GM23338 (cell line): ENCODE data around the gene GTPBP1. TPM values are rescaled to one million over a fixed set of nuclear protein-coding genes. Genes with fewer than 3 reads are reported as not detected.

Experiments used
- ATAC-seq: fragments of 200-7000 bp; cut with Tn5 transposase; 3 replicates; pipeline ENCODE4 v1.9.1; 2020
- DNase-seq: peaks from one replicate; pipeline ENCODE4 v3.0.0-alpha.2; 2015; ENCODE audit warnings: low spot score
- H2AFZ ChIP-seq: fragments of 200-600 bp; sonication (generic); 2 replicates; pipeline ENCODE4 v1.8.0; 2016; ENCODE audit warnings: antibody characterized with exemption, mild to moderate bottlenecking, moderate library complexity
- H3F3A ChIP-seq: fragments of 200-600 bp; sonication (generic); replicated peaks from 2 replicates; pipeline ENCODE4 v1.8.0; 2017; ENCODE audit warnings: antibody characterized with exemption, mixed run types, low read depth
- H3K27ac ChIP-seq: fragments of 200-600 bp; sonication (generic); 2 replicates; pipeline ENCODE4 v1.6.1; 2016; ENCODE audit warnings: low read depth
- H3K27me3 ChIP-seq: fragments of 200-600 bp; sonication (generic); 2 replicates; pipeline ENCODE4 v1.8.0; 2016; ENCODE audit warnings: mild to moderate bottlenecking, mixed run types, moderate library complexity; ENCODE audit not compliant: insufficient read depth
- H3K36me3 ChIP-seq: fragments of 200-600 bp; sonication (generic); 2 replicates; pipeline ENCODE4 v1.8.0; 2016; ENCODE audit warnings: mild to moderate bottlenecking; ENCODE audit not compliant: insufficient read depth
- H3K4me1 ChIP-seq: fragments of 200-600 bp; sonication (generic); 2 replicates; pipeline ENCODE4 v1.8.0; 2016; ENCODE audit warnings: mild to moderate bottlenecking, moderate library complexity; ENCODE audit not compliant: insufficient read depth
- H3K4me2 ChIP-seq: fragments of 200-600 bp; sonication (generic); 2 replicates; pipeline ENCODE4 v1.7.1; 2017; ENCODE audit warnings: mixed run types
- H3K4me3 ChIP-seq: fragments of 200-600 bp; sonication (generic); 2 replicates; pipeline ENCODE4 v1.6.1; 2016; ENCODE audit warnings: mixed run types
- H3K79me2 ChIP-seq: fragments of 200-600 bp; sonication (generic); replicated peaks from 2 replicates; pipeline ENCODE4 v1.8.0; 2017; ENCODE audit warnings: mild to moderate bottlenecking; ENCODE audit not compliant: insufficient read depth
- H3K9me2 ChIP-seq: fragments of 200-600 bp; sonication (generic); 2 replicates; pipeline ENCODE4 v1.8.0; 2017; ENCODE audit not compliant: insufficient read depth
- H4K20me1 ChIP-seq: fragments of 200-600 bp; sonication (generic); replicated peaks from 2 replicates; pipeline ENCODE4 v1.8.0; 2017; ENCODE audit warnings: mild to moderate bottlenecking; ENCODE audit not compliant: insufficient read depth
- H3K27ac Mint-ChIP-seq: 2 replicates; pipeline ENCODE4 v1.8.0; 2020; ENCODE audit warnings: inconsistent platforms, mild to moderate bottlenecking, moderate library complexity, mixed read lengths
- H3K27me3 Mint-ChIP-seq: 3 replicates; pipeline ENCODE4 v1.8.0; 2022; ENCODE audit warnings: low read depth, mild to moderate bottlenecking, moderate library complexity, mixed read lengths, inconsistent platforms; ENCODE audit not compliant: insufficient read depth, poor library complexity
- H3K36me3 Mint-ChIP-seq: 3 replicates; pipeline ENCODE4 v1.8.0; 2021; ENCODE audit warnings: low read depth, mild to moderate bottlenecking, inconsistent platforms, moderate library complexity, mixed read lengths
- H3K4me1 Mint-ChIP-seq: 3 replicates; pipeline ENCODE4 v1.8.0; 2020; ENCODE audit warnings: mild to moderate bottlenecking, inconsistent platforms, mixed read lengths
- H3K4me3 Mint-ChIP-seq: 3 replicates; pipeline ENCODE4 v1.8.0; 2021; ENCODE audit warnings: moderate library complexity, mild to moderate bottlenecking, inconsistent platforms, mixed read lengths
- H3K9me3 Mint-ChIP-seq: 3 replicates; pipeline ENCODE4 v1.8.0; 2020; ENCODE audit warnings: moderate library complexity, mild to moderate bottlenecking, inconsistent platforms, mixed read lengths
- CREB1 ChIP-seq: fragments of 250-450 bp; sonication (Bioruptor Pico); IDR thresholded peaks from 2 replicates; pipeline ENCODE4 v1.5.0; 2020; ENCODE audit warnings: low read depth, mild to moderate bottlenecking, moderate library complexity
- CTCF ChIP-seq, 2 experiments: fragments of 200-600 bp in 1 of 2; sonication (generic) in 1 of 2; conservative IDR thresholded peaks; 2 replicates each; pipeline versions ENCODE4 v1.5.1 to v1.6.1; 2016 to 2017; ENCODE audit warnings: antibody characterized with exemption in 2 of 2, low read depth in 2 of 2, mild to moderate bottlenecking in 2 of 2, moderate library complexity in 1 of 2
- JUNB ChIP-seq: IDR thresholded peaks from one replicate; pipeline ENCODE4 v1.6.1; 2016; ENCODE audit warnings: antibody characterized with exemption; ENCODE audit not compliant: unreplicated experiment
- NANOG ChIP-seq: IDR thresholded peaks from 2 replicates; pipeline ENCODE4 v1.6.1; 2016; ENCODE audit warnings: antibody characterized with exemption, borderline replicate concordance
- POLR2AphosphoS5 ChIP-seq: IDR thresholded peaks from 2 replicates; pipeline ENCODE4 v1.6.1; 2016; ENCODE audit warnings: antibody characterized with exemption, low read depth
- polyA plus RNA-seq: library from polyadenylated mRNA; unstranded; fragments of >200 nt; fragmentation: Nextera tagmentation; extraction: Ambion mirVana; gene quantifications from 2 replicates; pipeline ENCODE4 v1.2.1, GENCODE V29; 2016
- total RNA-seq: library from RNA; depleted of rRNA; stranded (reverse); fragments of >200 nt; shearing (Covaris generic); gene quantifications from 2 replicates; pipeline ENCODE4 v1.2.3, GENCODE V29; 2014
- TF ChIP-seq, protein P1 (sequence below): IDR thresholded peaks from one replicate; pipeline ENCODE4 v1.6.1; 2018; ENCODE audit warnings: antibody characterized with exemption; ENCODE audit not compliant: unreplicated experiment
- TF ChIP-seq, protein P2 (sequence below): IDR thresholded peaks from 2 replicates; pipeline ENCODE4 v1.6.1; 2016; ENCODE audit warnings: antibody characterized with exemption

The GTPBP1 gene
- total and polyA plus RNA-seq, 2 experiments from 2014 or later = 27.2 to 88.4 TPM

GRCh38 chr22:38681582-38682335 is 24.0 kb upstream of the GTPBP1 start, which contains the start of gene TOMM22:
TOMM22 (plus strand) TSS chr22:38681957; CDS start chr22:38681979, 22 bp downstream.
- H3K27me3 ChIP-seq = no peaks in the 10 kb centered on the region
- H3K4me1 ChIP-seq = no peaks in the 10 kb centered on the region; the same call in 1 of the 2 replicates
- peak within 1 kb of the TSS; percentile 100 for H3K4me3 ChIP-seq
- H3K4me2 ChIP-seq = peak within 1 kb of the TSS; percentile 98
- H3K79me2 ChIP-seq = peaks cover 11% of the 10 kb centered on the region
- DNase-seq = peak; percentile 95
- peaks cover 2% of the 10 kb centered on the region; the same call in 1 of the 2 replicates for H4K20me1 ChIP-seq
- no peak within 1 kb of the TSS for H3K27ac ChIP-seq
- Mint-ChIP-seq H3K4me3 (peak within 1 kb of the TSS; percentile 99), H3K27ac (peak within 1 kb of the TSS; percentile 97), H3K4me1 (peaks cover 5% of the 10 kb centered on the region), H3K27me3 (peaks cover 13% of the 10 kb centered on the region), H3K9me3 (peaks cover 22% of the 10 kb centered on the region), H3K36me3 (peaks cover 48% of the 10 kb centered on the region)
- ATAC-seq = peak; percentile 99
- TF ChIP-seq CTCF (conservative IDR thresholded peaks at IDR 0.05; ENCODE audit: low read depth in 2 of 2) (peak; percentile 61 to 84), POLR2AphosphoS5 (peak; percentile 89), NANOG (no peak), CREB1 (CRISPR knock-in tag) (peak; percentile 52)
- TF ChIP-seq, protein P1, sequence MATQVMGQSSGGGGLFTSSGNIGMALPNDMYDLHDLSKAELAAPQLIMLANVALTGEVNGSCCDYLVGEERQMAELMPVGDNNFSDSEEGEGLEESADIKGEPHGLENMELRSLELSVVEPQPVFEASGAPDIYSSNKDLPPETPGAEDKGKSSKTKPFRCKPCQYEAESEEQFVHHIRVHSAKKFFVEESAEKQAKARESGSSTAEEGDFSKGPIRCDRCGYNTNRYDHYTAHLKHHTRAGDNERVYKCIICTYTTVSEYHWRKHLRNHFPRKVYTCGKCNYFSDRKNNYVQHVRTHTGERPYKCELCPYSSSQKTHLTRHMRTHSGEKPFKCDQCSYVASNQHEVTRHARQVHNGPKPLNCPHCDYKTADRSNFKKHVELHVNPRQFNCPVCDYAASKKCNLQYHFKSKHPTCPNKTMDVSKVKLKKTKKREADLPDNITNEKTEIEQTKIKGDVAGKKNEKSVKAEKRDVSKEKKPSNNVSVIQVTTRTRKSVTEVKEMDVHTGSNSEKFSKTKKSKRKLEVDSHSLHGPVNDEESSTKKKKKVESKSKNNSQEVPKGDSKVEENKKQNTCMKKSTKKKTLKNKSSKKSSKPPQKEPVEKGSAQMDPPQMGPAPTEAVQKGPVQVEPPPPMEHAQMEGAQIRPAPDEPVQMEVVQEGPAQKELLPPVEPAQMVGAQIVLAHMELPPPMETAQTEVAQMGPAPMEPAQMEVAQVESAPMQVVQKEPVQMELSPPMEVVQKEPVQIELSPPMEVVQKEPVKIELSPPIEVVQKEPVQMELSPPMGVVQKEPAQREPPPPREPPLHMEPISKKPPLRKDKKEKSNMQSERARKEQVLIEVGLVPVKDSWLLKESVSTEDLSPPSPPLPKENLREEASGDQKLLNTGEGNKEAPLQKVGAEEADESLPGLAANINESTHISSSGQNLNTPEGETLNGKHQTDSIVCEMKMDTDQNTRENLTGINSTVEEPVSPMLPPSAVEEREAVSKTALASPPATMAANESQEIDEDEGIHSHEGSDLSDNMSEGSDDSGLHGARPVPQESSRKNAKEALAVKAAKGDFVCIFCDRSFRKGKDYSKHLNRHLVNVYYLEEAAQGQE = peak; percentile 32
- TF ChIP-seq, protein P2, sequence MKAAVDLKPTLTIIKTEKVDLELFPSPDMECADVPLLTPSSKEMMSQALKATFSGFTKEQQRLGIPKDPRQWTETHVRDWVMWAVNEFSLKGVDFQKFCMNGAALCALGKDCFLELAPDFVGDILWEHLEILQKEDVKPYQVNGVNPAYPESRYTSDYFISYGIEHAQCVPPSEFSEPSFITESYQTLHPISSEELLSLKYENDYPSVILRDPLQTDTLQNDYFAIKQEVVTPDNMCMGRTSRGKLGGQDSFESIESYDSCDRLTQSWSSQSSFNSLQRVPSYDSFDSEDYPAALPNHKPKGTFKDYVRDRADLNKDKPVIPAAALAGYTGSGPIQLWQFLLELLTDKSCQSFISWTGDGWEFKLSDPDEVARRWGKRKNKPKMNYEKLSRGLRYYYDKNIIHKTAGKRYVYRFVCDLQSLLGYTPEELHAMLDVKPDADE = peak; percentile 96
- peak within 1 kb of the TSS; percentile 94; the same call in 1 of the 2 replicates for H2AFZ ChIP-seq
- H3K36me3 ChIP-seq = peaks cover 19% of the 10 kb centered on the region; the same call in 1 of the 2 replicates
- H3F3A ChIP-seq = peaks cover 13% of the 10 kb centered on the region; the same call in 1 of the 2 replicates
- peaks cover 4% of the 10 kb centered on the region for H3K9me2 ChIP-seq

DNA sequence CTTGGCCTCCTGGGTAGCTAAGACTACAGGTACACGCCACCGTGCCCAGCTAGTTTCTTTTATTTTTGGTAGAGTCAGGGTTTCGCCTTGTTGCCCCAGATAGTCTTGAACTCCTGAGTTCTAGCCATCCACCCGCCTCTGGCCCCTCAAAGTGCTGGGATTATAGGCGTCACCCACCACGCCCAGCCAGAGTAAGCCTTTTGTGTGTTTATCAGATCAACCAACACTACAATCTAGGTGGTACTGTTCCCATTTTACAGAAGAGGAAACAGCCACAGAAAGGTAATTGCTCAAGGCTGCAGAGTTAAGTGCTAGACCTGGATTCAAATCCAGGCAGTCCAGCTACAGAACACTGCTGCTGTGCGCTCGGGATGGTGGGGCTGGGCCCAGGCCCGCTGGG is 20.8 kb upstream of the GTPBP1 start:
- Histone ChIP-seq H3K27ac (no peak overlapping the region), H3K9me2 (peaks cover 4% of the 10 kb centered on the region), H4K20me1 (peaks cover 10% of the 10 kb centered on the region), H3K27me3 (no peaks in the 10 kb centered on the region), H3K36me3 (peaks cover 25% of the 10 kb centered on the region; the same call in 1 of the 2 replicates), H3K4me2 (no peak overlapping the region), H3K4me1 (no peaks in the 10 kb centered on the region; the same call in 1 of the 2 replicates), H3F3A (peaks cover 13% of the 10 kb centered on the region; the same call in 1 of the 2 replicates), H3K4me3 (no peak overlapping the region), H3K79me2 (peaks cover 11% of the 10 kb centered on the region), H2AFZ (no peak overlapping the region)
- H3K36me3 Mint-ChIP-seq = peaks cover 63% of the 10 kb centered on the region
- H3K4me3 Mint-ChIP-seq = no peak overlapping the region
- no peak overlapping the region for H3K27ac Mint-ChIP-seq
- H3K4me1 Mint-ChIP-seq = peaks cover 5% of the 10 kb centered on the region
- peaks cover 12% of the 10 kb centered on the region for H3K27me3 Mint-ChIP-seq
- ATAC-seq = no peak
- H3K9me3 Mint-ChIP-seq = peaks cover 22% of the 10 kb centered on the region
- DNase-seq = no peak
- TF ChIP-seq JUNB (no peak), NANOG (no peak)
